OCI-LY7 (cell line): ENCODE data around the gene MAX. TPM values are rescaled to one million over a fixed set of nuclear protein-coding genes. Genes with fewer than 3 reads are reported as not detected.

Source experiments
- BruUV-seq: library from RNA; stranded (reverse); fragments of 400-500 nt; replicated peaks from 2 replicates; lab custom pipeline; 2021; lab: Mats Ljungman, UMichigan
- CTCF ChIA-PET: fragments of 300-600 bp; sonication (Branson Sonifier 250); formaldehyde crosslinking; loops from one replicate; lab custom pipeline; 2022; ENCODE audit warnings: antibody characterized with exemption; ENCODE audit not compliant: unreplicated experiment; lab: Charles Lee
- POLR2A ChIA-PET: fragments of 300-600 bp; sonication (Branson Sonifier 250); formaldehyde crosslinking; loops from one replicate; lab custom pipeline; 2022; ENCODE audit warnings: antibody characterized with exemption; lab: Charles Lee
- DNase-seq: peaks from one replicate; pipeline ENCODE4 v3.0.0-alpha.2; 2015; ENCODE audit warnings: low spot score
- H2AFZ ChIP-seq: fragments of 200-600 bp; sonication (generic), shearing (Covaris generic); 2 replicates; pipeline ENCODE4 v1.6.1; 2014; ENCODE audit warnings: mild to moderate bottlenecking, antibody characterized with exemption, low read length, moderate library complexity
- H3K27ac ChIP-seq: fragments of 200-600 bp; sonication (generic); 2 replicates; pipeline ENCODE4 v1.5.1; 2014; ENCODE audit warnings: mixed run types, low read depth, mild to moderate bottlenecking, moderate library complexity, low read length, inconsistent platforms; ENCODE audit not compliant: poor library complexity, severe bottlenecking
- H3K36me3 ChIP-seq: fragments of 200-600 bp; sonication (generic); 2 replicates; pipeline ENCODE4 v1.6.1; 2014; ENCODE audit warnings: mild to moderate bottlenecking, antibody characterized with exemption, low read length, moderate library complexity, mixed read lengths; ENCODE audit not compliant: insufficient read depth
- H3K4me1 ChIP-seq: fragments of 200-600 bp; sonication (generic); 2 replicates; pipeline ENCODE4 v1.5.1; 2014; ENCODE audit warnings: mild to moderate bottlenecking, low read length; ENCODE audit not compliant: insufficient read depth, poor library complexity, severe bottlenecking
- H3K4me2 ChIP-seq: fragments of 200-600 bp; sonication (generic); 2 replicates; pipeline ENCODE4 v1.6.1; 2014; ENCODE audit warnings: mild to moderate bottlenecking, low read length
- H3K4me3 ChIP-seq: fragments of 200-600 bp; sonication (generic); 2 replicates; pipeline ENCODE4 v1.5.1; 2014; ENCODE audit warnings: mild to moderate bottlenecking, low read depth, low read length; ENCODE audit not compliant: poor library complexity, severe bottlenecking
- H3K79me2 ChIP-seq: fragments of 200-600 bp; sonication (generic); 2 replicates; pipeline ENCODE4 v1.6.1; 2016; ENCODE audit warnings: low read depth, mild to moderate bottlenecking, low read length, moderate library complexity, mixed read lengths; ENCODE audit not compliant: insufficient read depth
- H3K9me2 ChIP-seq: fragments of 200-600 bp; sonication (generic); 2 replicates; pipeline ENCODE4 v1.6.1; 2016; ENCODE audit warnings: mild to moderate bottlenecking, low read length, mixed read lengths; ENCODE audit not compliant: insufficient read depth
- H3K9me3 ChIP-seq: fragments of 200-600 bp; sonication (generic); 2 replicates; pipeline ENCODE4 v1.6.1; 2014; ENCODE audit warnings: mild to moderate bottlenecking, mixed run types, low read length, mixed read lengths
- H4K20me1 ChIP-seq: fragments of 200-600 bp; sonication (generic); 2 replicates; pipeline ENCODE4 v1.6.1; 2014; ENCODE audit warnings: mild to moderate bottlenecking, antibody characterized with exemption, low read length, moderate library complexity, mixed read lengths; ENCODE audit not compliant: insufficient read depth
- CTCF ChIP-seq: fragments of 200-600 bp; sonication (generic); conservative IDR thresholded peaks from 2 replicates; pipeline ENCODE4 v1.5.1; 2014; ENCODE audit warnings: mild to moderate bottlenecking, antibody characterized with exemption, low read length, moderate library complexity, mixed read lengths
- EZH2phosphoT487 ChIP-seq: fragments of 200-600 bp; sonication (generic); IDR thresholded peaks from 2 replicates; pipeline ENCODE4 v1.6.1; 2018; ENCODE audit warnings: low read depth, borderline replicate concordance, mild to moderate bottlenecking, mixed run types, antibody characterized with exemption, low read length, moderate library complexity, mixed read lengths
- intact Hi-C: fragments of 100-400 bp; cut with micrococcal nuclease; formaldehyde crosslinking; loops from one replicate; pipeline ENCODE4 v1.10.0; 2022; ENCODE audit not compliant: unreplicated experiment
- total RNA-seq, 2 experiments: library from RNA; depleted of rRNA in 1 of 2; stranded (reverse); fragments of >200 nt in 1 of 2; shearing (Covaris generic) in 1 of 2; gene quantifications; 2 replicates each; pipeline ENCODE4 v1.2.3, GENCODE V29; 2014 to 2022

The MAX gene
- total RNA-seq, 2 experiments from 2014 or later = 58.3 to 94.1 TPM

- no peak overlapping the region for H3K4me2 ChIP-seq
- no peaks in the 10 kb centered on the region for H3K79me2 ChIP-seq
- no peaks in the 10 kb centered on the region for H3K9me2 ChIP-seq
- no peaks in the 10 kb centered on the region for H3K4me1 ChIP-seq
- no peak overlapping the region for H2AFZ ChIP-seq
- no TSS peak for BruUV-seq
- DNase-seq = no peak
- no peak for TF ChIP-seq CTCF
- TF ChIP-seq EZH2phosphoT487 = no peak
- no peaks in the 10 kb centered on the region for H4K20me1 ChIP-seq
- ChIA-PET CTCF (no interaction called here), POLR2A (no interaction called here)
- no peaks in the 10 kb centered on the region for H3K9me3 ChIP-seq
- intact Hi-C loops = no loop called here
- H3K4me3 ChIP-seq = no peak overlapping the region
- peaks cover 64% of the 10 kb centered on the region for H3K36me3 ChIP-seq
- H3K27ac ChIP-seq = no peak overlapping the region
Observed at GRCh38 chr14:65062096-65063075, 39.9 kb downstream of the MAX start.

GRCh38 chr14:65057695-65058094 is 44.6 kb downstream of the MAX start:
- POLR2A ChIA-PET = interaction anchor here (0.8 kb wide), 1 partner anchor 178 kb away, joined by 3 read pairs; the partner anchor contains the start of gene SPTB

More at GRCh38 chr14:65057695-65058094, 44.6 kb downstream of the MAX start:
- TF ChIP-seq CTCF = no peak
- Histone ChIP-seq H3K79me2 (no peaks in the 10 kb centered on the region), H3K27ac (no peak overlapping the region), H3K4me2 (no peak overlapping the region), H3K4me1 (no peaks in the 10 kb centered on the region), H3K9me2 (no peaks in the 10 kb centered on the region), H2AFZ (no peak overlapping the region), H4K20me1 (no peaks in the 10 kb centered on the region), H3K4me3 (no peak overlapping the region), H3K9me3 (no peaks in the 10 kb centered on the region), H3K36me3 (peaks cover 37% of the 10 kb centered on the region)
- no peak for DNase-seq
- CTCF ChIA-PET = no interaction called here
- BruUV-seq = no TSS peak
- intact Hi-C loops = no loop called here
